KOPT-K1 (cell line): ENCODE results near the gene DNAI7.

Experiments used
- H3K27ac ChIP-seq: fragments of 200-600 bp; sonication (generic); 2 replicates; pipeline ENCODE4 v1.5.1; 2016; ENCODE audit warnings: antibody characterized with exemption, mild to moderate bottlenecking, low read depth, low read length; ENCODE audit not compliant: poor library complexity, severe bottlenecking
- H3K36me3 ChIP-seq: fragments of 200-600 bp; sonication (generic); 2 replicates; pipeline ENCODE4 v1.5.1; 2017; ENCODE audit warnings: antibody characterized with exemption, mild to moderate bottlenecking, low read length, moderate library complexity; ENCODE audit not compliant: insufficient read depth
- H3K9me3 ChIP-seq: fragments of 200-600 bp; sonication (generic); 2 replicates; pipeline ENCODE4 v1.5.1; 2017; ENCODE audit warnings: antibody characterized with exemption, low read length, mild to moderate bottlenecking; ENCODE audit not compliant: insufficient read depth, poor library complexity, severe bottlenecking

Gene DNAI7

DNA sequence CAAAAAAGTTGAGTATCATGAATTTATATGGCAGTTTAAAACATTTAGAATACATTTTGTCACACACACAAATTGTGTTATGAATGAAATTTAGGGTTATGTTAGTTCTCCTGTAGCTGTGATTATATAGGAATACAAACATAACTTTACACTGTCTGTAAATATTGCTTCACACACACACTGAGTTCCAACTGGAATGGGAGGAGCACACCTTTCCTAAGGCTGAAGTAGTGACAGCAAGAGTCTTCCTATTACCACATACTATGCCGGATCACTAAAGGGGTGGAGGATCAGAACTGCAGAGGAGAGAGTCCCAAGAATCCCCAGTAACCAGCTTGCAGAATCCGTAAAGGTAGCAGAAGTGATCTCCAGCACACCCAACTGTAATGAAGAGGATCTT lies 63.7 kb downstream of the DNAI7 start:
- Histone ChIP-seq H3K27ac (no peak overlapping the region), H3K9me3 (no peaks in the 10 kb centered on the region), H3K36me3 (no peaks in the 10 kb centered on the region)

DNA sequence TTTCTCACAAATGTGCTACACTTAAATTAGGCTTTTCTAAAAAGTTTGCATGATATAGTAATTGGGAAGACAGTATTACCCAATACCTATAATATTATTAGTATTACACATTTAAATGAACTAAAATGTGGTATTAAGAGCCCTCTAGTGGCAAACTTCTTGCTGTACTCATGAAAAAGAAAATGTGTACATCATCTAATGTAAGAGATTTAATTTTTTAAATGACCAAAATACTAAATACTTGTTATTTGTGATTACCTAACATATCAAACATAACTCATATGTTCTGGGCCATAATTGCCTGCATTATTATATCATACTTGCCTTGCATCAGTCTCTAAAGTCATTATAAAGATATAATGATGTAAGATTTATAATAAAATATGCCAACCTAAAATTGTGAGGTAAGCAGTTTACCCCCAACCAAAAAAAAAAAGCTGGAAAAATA lies 64.2 kb downstream of the DNAI7 start:
- no peaks in the 10 kb centered on the region for H3K9me3 ChIP-seq
- no peak overlapping the region for H3K27ac ChIP-seq
- no peaks in the 10 kb centered on the region for H3K36me3 ChIP-seq

DNA sequence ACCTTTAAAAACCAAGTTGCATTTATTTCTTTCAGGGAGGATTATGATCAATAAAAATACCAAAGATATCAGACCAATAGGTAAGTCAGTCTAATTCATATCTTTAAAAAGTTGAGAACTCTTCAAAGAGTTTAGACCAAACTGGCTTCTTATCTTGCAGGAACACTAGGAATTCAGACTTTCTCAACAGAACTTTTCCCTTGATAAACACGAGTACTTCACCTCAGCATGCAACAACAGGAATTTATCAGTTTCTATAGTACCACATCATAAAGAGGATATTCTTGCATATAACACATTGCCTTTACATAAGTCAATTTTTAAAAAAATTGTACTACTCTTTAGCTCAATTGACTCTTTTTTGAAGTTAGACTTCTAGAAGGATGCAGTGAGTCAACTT lies 68.2 kb downstream of the DNAI7 start:
- Histone ChIP-seq H3K36me3 (no peaks in the 10 kb centered on the region), H3K27ac (no peak overlapping the region), H3K9me3 (no peaks in the 10 kb centered on the region)

DNA sequence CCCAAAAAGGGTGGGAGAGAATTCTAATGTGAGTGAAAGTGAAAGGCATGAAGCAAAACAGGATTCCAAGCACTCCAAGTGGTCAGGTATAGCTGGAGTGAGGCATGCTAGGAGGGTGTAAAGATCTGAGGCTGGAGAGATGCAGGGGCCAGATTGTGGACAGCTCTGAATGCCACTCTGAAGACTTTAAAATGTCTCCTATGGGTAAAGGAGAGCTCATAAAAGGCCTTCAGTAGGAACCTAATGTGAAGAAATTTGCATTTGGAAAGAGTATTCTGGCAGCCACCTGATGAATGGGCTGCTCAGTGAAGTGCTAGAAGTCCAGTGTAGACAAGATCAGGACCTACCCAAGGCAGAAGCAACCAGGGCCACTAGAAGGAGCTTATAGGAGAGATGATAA lies 68.9 kb downstream of the DNAI7 start:
- Histone ChIP-seq H3K27ac (no peak overlapping the region), H3K36me3 (no peaks in the 10 kb centered on the region), H3K9me3 (no peaks in the 10 kb centered on the region)

DNA sequence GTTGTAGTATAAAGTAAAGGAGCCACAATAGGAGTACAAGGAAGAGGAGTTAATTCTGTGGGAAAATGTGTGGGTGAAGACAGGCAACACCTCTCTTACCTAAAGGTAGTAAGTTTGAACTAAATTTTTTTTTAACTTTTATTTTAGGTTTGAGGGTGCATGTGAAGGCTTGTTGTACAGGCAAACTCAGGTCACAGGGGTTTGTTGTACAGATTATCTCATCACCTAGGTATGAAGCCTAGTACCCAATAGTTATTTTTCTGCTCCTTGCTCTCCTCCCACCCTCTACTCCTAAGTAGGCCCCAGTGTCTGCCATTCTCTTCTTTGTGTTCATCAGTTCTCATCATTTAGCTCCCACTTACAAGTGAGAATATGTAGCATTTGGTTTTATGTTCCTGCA lies 70.5 kb downstream of the DNAI7 start:
- H3K27ac ChIP-seq = no peak overlapping the region
- no peaks in the 10 kb centered on the region for H3K36me3 ChIP-seq
- no peaks in the 10 kb centered on the region for H3K9me3 ChIP-seq

DNA sequence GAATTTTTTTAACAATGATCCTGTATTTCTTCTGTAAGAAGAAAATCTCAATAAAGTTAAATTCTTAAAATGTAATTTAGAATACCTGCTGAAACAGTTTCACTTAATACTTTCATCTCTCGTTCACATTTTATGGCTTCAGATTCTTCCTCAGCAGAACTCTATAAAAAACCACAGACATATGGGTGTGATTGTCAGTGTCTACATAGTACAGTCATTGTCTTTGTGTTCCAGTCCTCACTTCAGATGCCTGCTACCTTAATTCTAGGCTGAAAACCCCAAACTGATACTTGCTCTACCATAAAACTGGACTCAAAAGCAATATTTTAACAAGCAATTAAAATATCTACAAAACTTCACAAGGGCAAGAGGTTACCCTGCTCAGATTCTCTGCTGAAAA lies 71.8 kb downstream of the DNAI7 start:
- Histone ChIP-seq H3K36me3 (no peaks in the 10 kb centered on the region), H3K9me3 (no peaks in the 10 kb centered on the region), H3K27ac (no peak overlapping the region)

DNA sequence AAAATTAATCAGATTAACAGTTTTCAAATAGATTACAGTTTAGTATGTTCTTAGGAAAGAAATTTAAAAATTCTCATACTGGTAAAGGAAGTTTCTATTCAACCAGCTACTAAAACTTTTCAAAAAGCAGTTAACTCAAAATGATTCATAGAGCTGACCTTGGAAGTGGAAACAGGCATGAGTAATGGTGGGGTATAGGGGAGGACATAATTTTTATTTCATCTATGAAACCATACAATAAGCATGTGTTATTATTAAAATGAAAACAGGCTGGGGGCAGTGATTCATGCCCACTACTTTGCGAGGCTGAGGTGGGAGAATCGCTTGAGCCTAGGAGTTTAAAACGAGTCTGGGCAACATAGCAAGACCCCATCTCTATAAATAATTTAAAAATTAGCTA lies 73.0 kb downstream of the DNAI7 start:
- H3K36me3 ChIP-seq = no peaks in the 10 kb centered on the region
- H3K27ac ChIP-seq = no peak overlapping the region
- no peaks in the 10 kb centered on the region for H3K9me3 ChIP-seq

DNA sequence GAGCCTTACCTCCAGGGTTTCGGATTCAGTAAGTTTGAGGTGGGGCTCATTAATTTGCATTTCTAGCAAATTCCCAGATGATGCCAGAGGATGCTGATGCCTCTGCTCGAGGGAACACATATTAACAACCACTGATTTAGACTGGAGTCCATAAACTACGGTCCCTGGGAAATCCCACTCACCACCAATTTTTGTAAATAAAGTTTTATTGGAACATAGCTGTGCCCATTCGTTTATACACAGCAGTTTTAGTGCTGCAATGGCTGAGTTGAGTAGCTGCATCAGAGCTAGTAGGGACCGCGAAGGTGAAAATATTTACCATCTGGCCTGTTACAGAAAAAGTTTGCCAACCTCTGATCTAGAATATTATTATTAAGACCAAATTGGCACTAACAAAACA lies 73.8 kb downstream of the DNAI7 start:
- Histone ChIP-seq H3K36me3 (no peaks in the 10 kb centered on the region), H3K27ac (no peak overlapping the region), H3K9me3 (no peaks in the 10 kb centered on the region)

DNA sequence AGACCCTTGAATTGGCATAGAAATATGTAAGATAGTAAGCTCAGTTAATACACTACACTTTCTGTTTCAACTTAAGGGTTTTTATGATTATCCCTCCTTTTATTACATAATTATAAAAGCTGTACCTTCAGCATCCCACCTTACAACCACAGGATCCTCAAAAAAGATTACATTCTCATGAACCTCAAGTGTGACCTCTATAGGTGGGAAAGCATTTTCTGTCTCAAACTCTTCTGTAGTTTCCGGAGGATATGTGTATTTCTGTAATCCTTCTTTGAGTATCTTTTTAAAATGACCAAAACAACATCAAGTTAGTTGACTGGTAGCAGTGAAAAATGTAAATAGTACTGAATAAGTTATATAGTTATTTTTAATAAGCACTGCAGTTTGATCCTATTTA lies 75.9 kb downstream of the DNAI7 start:
- Histone ChIP-seq H3K36me3 (no peaks in the 10 kb centered on the region), H3K9me3 (no peaks in the 10 kb centered on the region), H3K27ac (no peak overlapping the region)

DNA sequence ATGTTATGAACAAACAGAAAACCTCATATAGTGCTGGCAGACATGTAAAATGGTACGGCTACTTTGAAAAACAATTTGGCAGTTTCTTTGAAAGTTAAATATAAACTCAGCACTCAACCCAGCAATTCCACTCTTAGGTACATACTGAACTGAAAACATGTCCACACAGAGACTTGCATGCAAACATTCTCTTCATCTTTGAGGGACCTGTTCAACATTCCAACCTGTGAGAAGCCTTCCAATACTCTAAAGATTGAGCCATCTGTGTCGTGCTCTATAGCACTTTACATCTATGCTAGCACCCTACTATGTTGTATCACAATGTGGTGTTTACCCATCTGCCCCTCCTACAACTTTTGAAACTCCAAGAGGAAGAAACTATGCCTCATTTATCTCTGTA lies 79.3 kb downstream of the DNAI7 start:
- no peaks in the 10 kb centered on the region; the same call in 1 of the 2 replicates for H3K36me3 ChIP-seq
- H3K27ac ChIP-seq = no peak overlapping the region
- H3K9me3 ChIP-seq = no peaks in the 10 kb centered on the region

DNA sequence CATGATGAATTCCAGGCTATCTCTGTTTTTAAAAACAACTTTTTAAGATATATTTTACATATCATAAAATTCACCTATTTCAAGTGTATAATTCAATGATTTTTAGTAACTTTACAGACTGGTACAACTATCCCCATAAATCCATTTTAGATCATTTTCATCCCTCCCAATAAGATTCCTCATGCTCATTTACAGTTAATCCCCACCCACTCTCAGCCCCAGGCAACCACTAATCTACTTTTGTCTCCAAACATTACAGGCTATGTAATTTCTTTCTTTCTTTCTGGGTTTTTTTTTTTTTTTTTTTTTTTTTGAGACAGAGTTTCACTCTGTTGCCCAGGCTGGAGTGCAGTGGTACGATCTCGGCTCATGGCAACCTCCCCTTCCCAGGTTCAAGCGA lies 81.3 kb downstream of the DNAI7 start:
- Histone ChIP-seq H3K27ac (no peak overlapping the region), H3K9me3 (no peaks in the 10 kb centered on the region), H3K36me3 (peaks cover 8% of the 10 kb centered on the region)

DNA sequence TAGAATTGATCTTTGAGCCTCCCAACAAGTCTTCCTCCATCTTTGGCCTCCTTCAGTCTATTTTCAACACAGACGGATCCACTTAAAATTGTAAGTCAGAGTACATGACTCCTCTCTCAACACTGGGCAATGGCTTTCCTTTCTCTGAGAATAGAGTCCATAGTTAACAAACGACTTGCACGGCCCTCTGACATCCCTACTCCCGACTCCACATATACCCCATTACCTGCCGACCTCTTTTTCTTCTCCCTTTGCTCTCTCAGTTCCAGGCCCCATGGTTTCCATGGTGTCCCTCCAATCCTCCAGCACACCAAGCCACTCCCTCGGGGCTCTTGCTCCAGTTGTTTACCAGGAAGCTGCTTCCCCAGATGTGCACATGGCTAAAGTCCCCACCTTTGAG lies 84.7 kb downstream of the DNAI7 start:
- peaks cover 18% of the 10 kb centered on the region for H3K36me3 ChIP-seq

DNA sequence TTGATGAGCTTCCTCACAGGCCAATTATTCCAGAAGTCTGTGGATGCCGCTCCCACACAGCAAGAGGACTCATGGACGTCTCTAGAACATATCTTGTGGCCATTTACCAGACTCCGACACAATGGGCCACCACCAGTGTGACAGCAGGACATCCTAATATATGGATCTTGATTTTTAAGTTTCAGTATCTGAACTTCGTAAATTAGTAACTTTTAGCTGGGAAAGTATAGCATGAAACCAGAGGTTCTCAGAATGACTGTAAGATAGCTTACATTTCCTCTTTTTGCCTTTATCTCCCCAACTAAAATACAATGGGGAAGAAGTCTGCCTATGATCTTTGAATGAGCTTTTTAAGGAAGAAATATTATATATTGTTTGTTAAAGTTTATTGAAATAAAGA lies 87.0 kb downstream of the DNAI7 start:
- Histone ChIP-seq H3K27ac (no peak overlapping the region), H3K9me3 (no peaks in the 10 kb centered on the region), H3K36me3 (peaks cover 34% of the 10 kb centered on the region)

More for the DNA sequence above, 84.7 kb downstream of the DNAI7 start:
- no peak overlapping the region for H3K27ac ChIP-seq
- H3K9me3 ChIP-seq = no peaks in the 10 kb centered on the region

DNA sequence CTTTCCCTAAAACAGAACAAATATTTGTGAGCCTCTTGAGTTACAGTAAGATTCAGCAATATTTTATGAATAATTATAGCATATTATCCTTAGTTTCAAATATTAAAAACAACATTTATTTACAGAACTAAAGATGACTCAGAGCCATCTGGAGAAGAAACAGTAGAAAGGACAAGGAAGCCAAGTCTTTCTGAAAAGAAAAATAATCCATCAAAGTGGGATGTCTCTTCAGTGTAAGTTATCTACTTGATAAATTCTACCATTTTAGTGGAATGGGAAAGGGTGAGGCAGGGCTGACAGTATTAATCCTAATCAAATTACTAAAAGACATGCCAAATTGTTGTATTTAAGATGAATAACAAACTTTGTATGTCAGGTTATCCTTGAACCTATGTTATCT lies 88.1 kb downstream of the DNAI7 start:
- Histone ChIP-seq H3K36me3 (peaks cover 44% of the 10 kb centered on the region), H3K27ac (no peak overlapping the region), H3K9me3 (no peaks in the 10 kb centered on the region)

DNA sequence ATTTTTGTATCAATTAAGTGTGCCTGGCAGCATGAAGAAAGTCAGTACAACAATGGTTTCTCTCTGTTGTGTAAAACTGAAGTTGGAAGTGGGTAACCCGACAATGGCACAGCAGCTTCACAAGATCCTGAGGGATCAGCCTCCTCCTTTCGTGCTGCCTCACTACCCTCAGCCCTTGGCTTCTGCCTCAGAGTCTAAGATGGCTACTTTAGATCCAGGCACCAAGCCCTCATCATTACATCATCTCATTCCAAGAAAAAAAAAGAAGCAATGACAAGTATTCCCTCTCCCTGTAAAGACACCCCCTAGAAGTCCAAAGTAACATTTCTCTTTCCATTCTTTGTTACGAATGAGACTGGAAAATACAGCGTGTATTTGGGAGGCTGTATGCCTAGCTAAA lies 92.6 kb downstream of the DNAI7 start:
- H3K36me3 ChIP-seq = peaks cover 56% of the 10 kb centered on the region
- no peak overlapping the region for H3K27ac ChIP-seq
- H3K9me3 ChIP-seq = no peaks in the 10 kb centered on the region

DNA sequence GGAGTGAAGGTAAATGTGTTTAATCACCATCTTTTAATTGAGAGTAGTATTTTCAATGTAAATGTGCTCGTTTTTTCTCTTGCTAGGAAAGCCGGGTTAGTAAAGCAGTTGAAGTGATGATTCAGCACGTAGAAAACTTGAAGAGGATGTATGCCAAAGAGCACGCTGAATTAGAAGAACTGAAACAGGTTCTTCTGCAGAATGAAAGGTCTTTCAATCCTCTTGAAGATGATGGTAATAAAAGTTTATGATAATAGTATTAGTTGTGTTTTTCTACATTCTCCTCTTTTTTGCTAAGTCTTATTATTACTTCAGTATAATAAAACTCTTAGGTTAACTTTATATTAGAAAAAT lies 93.9 kb downstream of the DNAI7 start:
- peaks cover 62% of the 10 kb centered on the region for H3K36me3 ChIP-seq
- H3K27ac ChIP-seq = no peak overlapping the region
- no peaks in the 10 kb centered on the region for H3K9me3 ChIP-seq
